SK-N-SH (cell line): ENCODE data around the gene CUEDC1. TPM values are rescaled to one million over a fixed set of nuclear protein-coding genes. Genes with fewer than 3 reads are reported as not detected.

Source experiments
- CTCF ChIA-PET: fragments of 300-600, 350-600 bp; formaldehyde crosslinking; extraction: SDS; loops from one replicate; lab custom pipeline; 2021; lab: Yijun Ruan, JAX
- POLR2A ChIA-PET: fragments of 350-600 bp; sonication (Branson Sonifier 250); formaldehyde crosslinking; extraction: SDS; loops from one replicate; lab custom pipeline; 2020; ENCODE audit warnings: antibody characterized with exemption, inconsistent platforms; lab: Yijun Ruan, JAX
- DNase-seq: peaks from one replicate; pipeline ENCODE4 v3.0.0; 2012
- H2AFZ ChIP-seq: fragments of 200-600 bp; sonication (generic); 2 replicates; pipeline ENCODE4 v1.8.1; 2016; ENCODE audit warnings: antibody characterized with exemption, mild to moderate bottlenecking, low read depth
- H3F3A ChIP-seq: fragments of 200-600 bp; sonication (generic); replicated peaks from 2 replicates; pipeline ENCODE3; 2016; ENCODE audit warnings: antibody characterized with exemption, mild to moderate bottlenecking; ENCODE audit not compliant: insufficient read depth
- H3K27ac ChIP-seq, 2 experiments: fragments of 200-500 bp in 1 of 2; fragments of 200-600 bp in 1 of 2; sonication (Bioruptor generic) in 1 of 2; sonication (generic), shearing (Covaris generic) in 1 of 2; 2 replicates each; pipeline versions ENCODE4 v1.5.1 to v1.6.1; 2014 to 2016; ENCODE audit warnings: low read depth in 2 of 2, inconsistent platforms in 1 of 2, low read length in 1 of 2, mild to moderate bottlenecking in 1 of 2, mixed read lengths in 1 of 2
- H3K27me3 ChIP-seq: fragments of 200-600 bp; sonication (generic), shearing (Covaris generic); 2 replicates; pipeline ENCODE4 v1.6.1; 2016; ENCODE audit warnings: mixed run types; ENCODE audit not compliant: insufficient read depth
- H3K36me3 ChIP-seq, 2 experiments: fragments of 200-500 bp in 1 of 2; fragments of 200-600 bp in 1 of 2; sonication (Bioruptor generic) in 1 of 2; sonication (generic) in 1 of 2; replicated peaks in 1 of 2; 2 replicates each; pipeline versions ENCODE3 to v1.5.1; 2014 to 2016; ENCODE audit warnings: low read length in 1 of 2, mild to moderate bottlenecking in 1 of 2; ENCODE audit not compliant: insufficient read depth in 2 of 2, control insufficient read depth in 1 of 2
- H3K4me1 ChIP-seq, 2 experiments: fragments of 200-500 bp in 1 of 2; fragments of 200-600 bp in 1 of 2; sonication (Bioruptor generic) in 1 of 2; sonication (generic), shearing (Covaris generic) in 1 of 2; 2 replicates each; pipeline versions ENCODE4 v1.5.1 to v1.6.1; 2014 to 2016; ENCODE audit warnings: low read depth in 1 of 2, low read length in 1 of 2, mixed run types in 1 of 2; ENCODE audit not compliant: insufficient read depth in 2 of 2, control insufficient read depth in 1 of 2
- H3K4me2 ChIP-seq: fragments of 200-600 bp; sonication (generic), shearing (Covaris generic); 2 replicates; pipeline ENCODE4 v1.6.1; 2017; ENCODE audit warnings: mixed run types
- H3K4me3 ChIP-seq, 2 experiments: fragments of 200-500 bp in 1 of 2; fragments of 200-600 bp in 1 of 2; sonication (Bioruptor generic) in 1 of 2; sonication (generic), shearing (Covaris generic) in 1 of 2; 2 replicates each; pipeline versions ENCODE4 v1.5.1 to v1.8.1; 2014 to 2016; ENCODE audit warnings: low read depth in 2 of 2, inconsistent platforms in 1 of 2, low read length in 1 of 2, mild to moderate bottlenecking in 1 of 2, mixed read lengths in 1 of 2, moderate library complexity in 1 of 2
- H3K79me2 ChIP-seq: fragments of 200-600 bp; sonication (generic); 2 replicates; pipeline ENCODE4 v1.8.1; 2017; ENCODE audit warnings: mild to moderate bottlenecking; ENCODE audit not compliant: insufficient read depth
- H3K9ac ChIP-seq: fragments of 200-600 bp; sonication (generic); 2 replicates; pipeline ENCODE4 v1.6.1; 2017; ENCODE audit warnings: mixed run types
- H3K9me2 ChIP-seq: fragments of 200-600 bp; sonication (generic); 2 replicates; pipeline ENCODE4 v1.6.1; 2017; ENCODE audit warnings: mixed run types
- H3K9me3 ChIP-seq: fragments of 200-600 bp; sonication (generic); 2 replicates; pipeline ENCODE4 v1.6.1; 2017; ENCODE audit warnings: mixed run types, mild to moderate bottlenecking, moderate library complexity
- H4K20me1 ChIP-seq: fragments of 200-600 bp; sonication (generic); 2 replicates; pipeline ENCODE4 v1.6.1; 2017; ENCODE audit warnings: mild to moderate bottlenecking, mixed run types; ENCODE audit not compliant: insufficient read depth
- EP300 ChIP-seq, 2 experiments: IDR thresholded peaks; 2 replicates each; pipeline versions ENCODE4 v1.4.0 to v1.6.1; 2012; ENCODE audit warnings: borderline replicate concordance in 1 of 2, low read depth in 1 of 2, low read length in 1 of 2
- EZH2phosphoT487 ChIP-seq: fragments of 200-600 bp; sonication (generic); IDR thresholded peaks from 2 replicates; pipeline ENCODE4 v1.6.1; 2017; ENCODE audit warnings: low read depth, mixed run types, mild to moderate bottlenecking, antibody characterized with exemption, moderate library complexity, borderline replicate concordance
- FOXM1 ChIP-seq: IDR thresholded peaks from 2 replicates; pipeline ENCODE4 v1.4.0; 2012; ENCODE audit warnings: low read depth, mild to moderate bottlenecking
- GATA2 ChIP-seq: sonication (generic); formaldehyde crosslinking; IDR thresholded peaks from 2 replicates; pipeline ENCODE4 v1.5.0; 2020; ENCODE audit warnings: mild to moderate bottlenecking, missing genetic modification reagents
- JUND ChIP-seq: IDR thresholded peaks from 2 replicates; pipeline ENCODE4 v1.4.0; 2012
- RCOR1 ChIP-seq: fragments of 150-350 bp; IDR thresholded peaks from 2 replicates; pipeline ENCODE4 v1.6.1; 2017; ENCODE audit warnings: antibody characterized with exemption, low read length
- RFX5 ChIP-seq: IDR thresholded peaks from 2 replicates; pipeline ENCODE4 v1.6.1; 2012; ENCODE audit warnings: mild to moderate bottlenecking, improper control_type of control experiment, low read length
- TAF1 ChIP-seq: IDR thresholded peaks from 2 replicates; pipeline ENCODE4 v1.6.1; 2012; ENCODE audit warnings: low read depth, mild to moderate bottlenecking, low read length, moderate library complexity, borderline replicate concordance
- WGBS: methylation state at CpG from one replicate; pipeline ENCODE4 v1.1.6; 2017; ENCODE audit warnings: low lambda C conversion rate; 5-methylcytosine and 5-hydroxymethylcytosine counted together
- polyA plus RNA-seq, 3 experiments: library from polyadenylated mRNA; depleted of rRNA; stranded (reverse); fragments of >200 nt; gene quantifications; 2 replicates each; pipeline ENCODE4 v1.2.3, GENCODE V29; 2012
- TF ChIP-seq, protein P1 (sequence below): IDR thresholded peaks from 2 replicates; pipeline ENCODE4 v1.4.0; 2012; ENCODE audit warnings: low read depth, borderline replicate concordance
- TF ChIP-seq, protein P2 (sequence below): fragments of 150-350 bp; IDR thresholded peaks from 2 replicates; pipeline ENCODE4 v1.6.1; 2017; ENCODE audit warnings: antibody characterized with exemption, low read length, low read depth, borderline replicate concordance

Gene CUEDC1
- polyA plus RNA-seq, 1 of the 3 experiments (the other 2 are of a cell fraction): 58.9 TPM

DNA sequence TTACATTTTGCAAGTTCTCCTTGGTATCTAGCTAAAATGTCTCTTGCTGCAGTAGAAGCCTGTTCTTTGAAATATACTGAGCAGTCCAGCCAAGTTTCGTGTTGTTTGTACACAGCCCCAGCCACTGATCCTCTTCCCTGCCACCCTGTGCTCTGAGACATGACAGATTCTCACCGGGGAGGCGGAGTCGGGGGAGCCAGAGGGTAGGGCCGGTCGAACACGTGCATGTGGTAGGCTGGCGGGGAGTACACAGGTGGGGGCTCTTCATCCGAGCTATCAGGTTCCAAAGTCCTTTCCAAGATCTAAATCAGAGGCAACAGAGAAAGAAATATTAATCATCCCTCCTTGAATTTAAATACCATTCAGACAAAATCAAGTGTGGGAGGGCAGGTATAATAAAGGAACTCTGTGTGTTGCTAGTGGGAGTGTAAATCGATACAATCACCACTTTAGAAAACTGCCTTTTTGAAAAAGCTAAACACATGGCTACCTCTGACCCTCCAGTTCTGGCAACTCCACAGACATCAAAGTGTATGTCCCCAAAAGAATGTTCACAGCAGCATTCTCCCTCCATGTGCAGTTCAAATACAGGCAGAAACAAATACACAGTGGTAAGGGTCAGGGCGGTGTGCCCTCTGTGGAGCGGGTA is 75.7 kb downstream of the CUEDC1 start:
- Histone ChIP-seq H3K9ac (peak overlapping the region; percentile 61), H3K27me3 (no peaks in the 10 kb centered on the region), H3K4me2 (peak overlapping the region; percentile 53), H2AFZ (no peak overlapping the region), H3K27ac (peak overlapping the region; percentile 72 to 100), H3K79me2 (peaks cover 36% of the 10 kb centered on the region; the same call in 1 of the 2 replicates), H3K36me3 (peaks cover 9 to 18% of the 10 kb centered on the region in 2 experiments), H3K4me3 (no peak overlapping the region), H3K9me2 (no peaks in the 10 kb centered on the region), H4K20me1 (no peaks in the 10 kb centered on the region), H3K4me1 (peaks cover 36 to 59% of the 10 kb centered on the region in 2 experiments), H3F3A (peaks cover 50% of the 10 kb centered on the region), H3K9me3 (no peaks in the 10 kb centered on the region)
- no peak for DNase-seq
- 52% methylated on average over 12 of the region's 12 CpGs for WGBS
- TF ChIP-seq EZH2phosphoT487 (no peak), FOXM1 (0 out of 2 replicates have a peak, but pooled peaks have one; percentile 1), RFX5 (no peak), EP300 (IDR thresholded peaks at IDR 0.05; ENCODE audit: borderline replicate concordance in 1 of 2, low read depth in 1 of 2, low read length in 1 of 2) (peak in 1 of 2 experiments; percentile 9; a peak in 1 of 4 replicates)
- ChIA-PET POLR2A (no interaction called here), CTCF (interaction anchor here (0.6 to 7.3 kb wide), 12 partner anchors 8 to 281 kb away, joined by 3 to 57 read pairs (median 4); no protein-coding TSS in a partner anchor)

DNA sequence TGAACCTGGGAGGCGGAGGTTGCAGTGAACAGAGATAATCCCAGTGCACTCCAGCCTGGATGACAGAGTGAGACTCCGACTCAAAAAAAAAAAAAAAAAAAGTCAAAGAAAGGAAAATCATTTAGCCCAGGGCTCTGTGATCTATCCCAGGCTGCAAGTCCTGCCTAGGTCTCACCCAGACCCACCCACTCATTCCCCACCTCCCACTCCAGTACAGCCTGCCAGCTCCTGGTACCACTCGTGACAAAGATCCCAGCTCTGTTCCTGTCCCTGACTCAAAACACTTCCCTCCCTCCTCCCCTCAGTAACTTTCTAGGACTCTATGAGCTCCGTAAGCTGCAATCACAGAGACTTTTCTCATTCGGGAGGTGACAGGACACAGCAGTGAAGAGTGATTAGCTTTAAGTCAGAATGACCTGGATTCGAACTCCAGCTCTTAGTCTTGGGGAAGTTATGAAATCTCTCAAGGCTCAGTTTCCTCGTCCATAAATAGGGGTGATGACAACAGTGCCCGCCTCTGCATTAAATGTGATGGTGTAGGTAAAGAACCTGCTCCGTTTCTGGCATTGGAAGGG is 77.3 kb downstream of the CUEDC1 start:
- POLR2A ChIA-PET: no interaction called here
- CTCF ChIA-PET: interaction anchor here (1.2 to 7.3 kb wide), 10 partner anchors 9 to 235 kb away, joined by 3 to 57 read pairs (median 5); no protein-coding TSS in a partner anchor

More for the DNA sequence above, 77.3 kb downstream of the CUEDC1 start:
- Histone ChIP-seq H3F3A (peaks cover 58% of the 10 kb centered on the region), H3K4me1 (peaks cover 44 to 75% of the 10 kb centered on the region in 2 experiments), H3K79me2 (peaks cover 35% of the 10 kb centered on the region), H3K36me3 (peaks cover 7 to 9% of the 10 kb centered on the region in 2 experiments), H3K27me3 (no peaks in the 10 kb centered on the region), H2AFZ (no peak overlapping the region), H3K4me3 (no peak overlapping the region), H3K9me3 (no peaks in the 10 kb centered on the region), H3K9ac (no peak overlapping the region), H3K9me2 (no peaks in the 10 kb centered on the region), H3K4me2 (no peak overlapping the region), H4K20me1 (no peaks in the 10 kb centered on the region), H3K27ac (peak overlapping the region; percentile 6 to 100; a peak in 3 of 4 replicates)
- DNase-seq: no peak
- no peak for TF ChIP-seq TAF1
- TF ChIP-seq, protein P1, sequence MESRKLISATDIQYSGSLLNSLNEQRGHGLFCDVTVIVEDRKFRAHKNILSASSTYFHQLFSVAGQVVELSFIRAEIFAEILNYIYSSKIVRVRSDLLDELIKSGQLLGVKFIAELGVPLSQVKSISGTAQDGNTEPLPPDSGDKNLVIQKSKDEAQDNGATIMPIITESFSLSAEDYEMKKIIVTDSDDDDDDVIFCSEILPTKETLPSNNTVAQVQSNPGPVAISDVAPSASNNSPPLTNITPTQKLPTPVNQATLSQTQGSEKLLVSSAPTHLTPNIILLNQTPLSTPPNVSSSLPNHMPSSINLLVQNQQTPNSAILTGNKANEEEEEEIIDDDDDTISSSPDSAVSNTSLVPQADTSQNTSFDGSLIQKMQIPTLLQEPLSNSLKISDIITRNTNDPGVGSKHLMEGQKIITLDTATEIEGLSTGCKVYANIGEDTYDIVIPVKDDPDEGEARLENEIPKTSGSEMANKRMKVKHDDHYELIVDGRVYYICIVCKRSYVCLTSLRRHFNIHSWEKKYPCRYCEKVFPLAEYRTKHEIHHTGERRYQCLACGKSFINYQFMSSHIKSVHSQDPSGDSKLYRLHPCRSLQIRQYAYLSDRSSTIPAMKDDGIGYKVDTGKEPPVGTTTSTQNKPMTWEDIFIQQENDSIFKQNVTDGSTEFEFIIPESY: no peak
- no peak for TF ChIP-seq GATA2 (CRISPR knock-in tag)
- TF ChIP-seq RFX5: no peak
- no peak for TF ChIP-seq RCOR1
- no peak for TF ChIP-seq JUND
- TF ChIP-seq, protein P2, sequence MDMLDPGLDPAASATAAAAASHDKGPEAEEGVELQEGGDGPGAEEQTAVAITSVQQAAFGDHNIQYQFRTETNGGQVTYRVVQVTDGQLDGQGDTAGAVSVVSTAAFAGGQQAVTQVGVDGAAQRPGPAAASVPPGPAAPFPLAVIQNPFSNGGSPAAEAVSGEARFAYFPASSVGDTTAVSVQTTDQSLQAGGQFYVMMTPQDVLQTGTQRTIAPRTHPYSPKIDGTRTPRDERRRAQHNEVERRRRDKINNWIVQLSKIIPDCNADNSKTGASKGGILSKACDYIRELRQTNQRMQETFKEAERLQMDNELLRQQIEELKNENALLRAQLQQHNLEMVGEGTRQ: no peak
- WGBS: 85% methylated on average over 9 of the region's 9 CpGs
